ENCODE results near the gene CDO1.

CDO1 gene

DNA sequence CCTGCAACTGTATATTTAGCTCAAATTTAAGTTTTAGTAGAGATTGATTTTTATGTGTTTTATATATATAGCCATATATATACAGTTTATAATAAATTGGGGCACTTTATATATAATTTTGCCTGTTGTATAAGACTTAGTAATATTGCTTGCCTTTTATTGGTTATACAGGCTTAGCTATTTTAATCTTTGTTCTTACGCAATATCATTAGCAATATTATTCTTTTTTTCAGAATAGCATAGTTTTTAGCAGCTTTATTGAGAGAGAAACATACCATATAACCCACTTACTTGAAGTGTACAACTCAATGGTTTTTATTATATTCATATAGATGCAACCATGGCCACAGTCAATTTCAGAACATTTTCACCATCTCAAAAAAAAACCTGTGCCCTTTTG, 28.0 kb downstream of the CDO1 start:
- Histone ChIP-seq H3K4me3 (ENCODE audit: low read depth, low read length, poor library complexity, severe bottlenecking) (no peak overlapping the region), H3K27me3 (ENCODE audit: insufficient read depth, low read length) (no peaks in the 10 kb centered on the region), H3K4me2 (ENCODE audit: low read length) (no peak overlapping the region), H4K20me1 (ENCODE audit: insufficient read depth, low read length) (no peaks in the 10 kb centered on the region), H2AFZ (ENCODE audit: low read length) (no peak overlapping the region), H3K9me3 (ENCODE audit: low read length) (no peaks in the 10 kb centered on the region), H3K9ac (ENCODE audit: low read length) (no peak overlapping the region), H3K27ac (ENCODE audit: low read depth, low read length, poor library complexity, severe bottlenecking) (no peak overlapping the region), H3K79me2 (ENCODE audit: insufficient read depth, low read length) (no peaks in the 10 kb centered on the region), H3F3A (ENCODE audit: insufficient read depth, low read length) (no peaks in the 10 kb centered on the region), H3K4me1 (ENCODE audit: insufficient read depth, low read length, severe bottlenecking) (no peaks in the 10 kb centered on the region), H3K36me3 (ENCODE audit: insufficient read depth, low read length) (no peaks in the 10 kb centered on the region), H3K9me2 (ENCODE audit: low read depth, low read length) (no peaks in the 10 kb centered on the region)
- no peak for TF ChIP-seq EZH2 (IDR thresholded peaks at IDR 0.05; ENCODE audit: borderline replicate concordance, low read length)
- TF ChIP-seq, protein P1, sequence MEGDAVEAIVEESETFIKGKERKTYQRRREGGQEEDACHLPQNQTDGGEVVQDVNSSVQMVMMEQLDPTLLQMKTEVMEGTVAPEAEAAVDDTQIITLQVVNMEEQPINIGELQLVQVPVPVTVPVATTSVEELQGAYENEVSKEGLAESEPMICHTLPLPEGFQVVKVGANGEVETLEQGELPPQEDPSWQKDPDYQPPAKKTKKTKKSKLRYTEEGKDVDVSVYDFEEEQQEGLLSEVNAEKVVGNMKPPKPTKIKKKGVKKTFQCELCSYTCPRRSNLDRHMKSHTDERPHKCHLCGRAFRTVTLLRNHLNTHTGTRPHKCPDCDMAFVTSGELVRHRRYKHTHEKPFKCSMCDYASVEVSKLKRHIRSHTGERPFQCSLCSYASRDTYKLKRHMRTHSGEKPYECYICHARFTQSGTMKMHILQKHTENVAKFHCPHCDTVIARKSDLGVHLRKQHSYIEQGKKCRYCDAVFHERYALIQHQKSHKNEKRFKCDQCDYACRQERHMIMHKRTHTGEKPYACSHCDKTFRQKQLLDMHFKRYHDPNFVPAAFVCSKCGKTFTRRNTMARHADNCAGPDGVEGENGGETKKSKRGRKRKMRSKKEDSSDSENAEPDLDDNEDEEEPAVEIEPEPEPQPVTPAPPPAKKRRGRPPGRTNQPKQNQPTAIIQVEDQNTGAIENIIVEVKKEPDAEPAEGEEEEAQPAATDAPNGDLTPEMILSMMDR (IDR thresholded peaks at IDR 0.05; ENCODE audit: low read length): no peak

DNA sequence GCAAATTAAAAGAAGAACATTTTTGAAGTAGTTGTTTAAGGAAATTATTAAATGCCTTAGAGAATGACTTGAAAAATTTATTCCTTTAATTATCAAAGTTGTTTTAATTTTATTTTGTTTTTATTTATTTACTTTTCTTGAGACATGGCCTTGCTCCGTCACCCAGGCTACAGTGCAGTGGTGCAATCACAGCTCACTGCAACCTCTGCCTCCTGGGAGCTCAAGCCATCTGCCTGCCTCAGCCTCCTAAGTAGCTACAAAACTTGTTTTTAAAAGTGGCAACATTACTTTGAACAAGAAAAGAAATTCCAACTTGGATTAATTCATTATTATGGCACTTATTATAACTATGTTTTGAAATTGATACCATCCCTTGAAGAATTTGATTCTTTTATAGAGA, 29.0 kb downstream of the CDO1 start:
- no peak for TF ChIP-seq EZH2 (IDR thresholded peaks at IDR 0.05; ENCODE audit: borderline replicate concordance, low read length)
- TF ChIP-seq, protein P1 (IDR thresholded peaks at IDR 0.05; ENCODE audit: low read length): no peak

GRCh38 chr5:115785381-115786065, 30.9 kb downstream of the CDO1 start:
- Histone ChIP-seq H3K9ac (ENCODE audit: low read length) (no peak overlapping the region), H2AFZ (ENCODE audit: low read length) (no peak overlapping the region), H3K36me3 (ENCODE audit: insufficient read depth, low read length) (no peaks in the 10 kb centered on the region), H3K79me2 (ENCODE audit: insufficient read depth, low read length) (no peaks in the 10 kb centered on the region), H3K27ac (ENCODE audit: low read depth, low read length, poor library complexity, severe bottlenecking) (no peak overlapping the region), H3F3A (ENCODE audit: insufficient read depth, low read length) (no peaks in the 10 kb centered on the region), H3K4me3 (ENCODE audit: low read depth, low read length, poor library complexity, severe bottlenecking) (no peak overlapping the region), H3K4me1 (ENCODE audit: insufficient read depth, low read length, severe bottlenecking) (no peaks in the 10 kb centered on the region), H3K27me3 (ENCODE audit: insufficient read depth, low read length) (no peaks in the 10 kb centered on the region), H3K9me2 (ENCODE audit: low read depth, low read length) (no peaks in the 10 kb centered on the region), H3K9me3 (ENCODE audit: low read length) (no peaks in the 10 kb centered on the region), H4K20me1 (ENCODE audit: insufficient read depth, low read length) (no peaks in the 10 kb centered on the region), H3K4me2 (ENCODE audit: low read length) (no peak overlapping the region)
- no peak for TF ChIP-seq EZH2 (IDR thresholded peaks at IDR 0.05; ENCODE audit: borderline replicate concordance, low read length)
- TF ChIP-seq, protein P1 (IDR thresholded peaks at IDR 0.05; ENCODE audit: low read length): no peak

More for the DNA sequence above, 29.0 kb downstream of the CDO1 start:
- no peaks in the 10 kb centered on the region for H3K9me3 ChIP-seq (ENCODE audit: low read length)
- H3K4me1 ChIP-seq (ENCODE audit: insufficient read depth, low read length, severe bottlenecking): no peaks in the 10 kb centered on the region
- no peak overlapping the region for H2AFZ ChIP-seq (ENCODE audit: low read length)
- H3K4me3 ChIP-seq (ENCODE audit: low read depth, low read length, poor library complexity, severe bottlenecking): no peak overlapping the region
- H3K9me2 ChIP-seq (ENCODE audit: low read depth, low read length): no peaks in the 10 kb centered on the region
- H3K9ac ChIP-seq (ENCODE audit: low read length): no peak overlapping the region
- no peaks in the 10 kb centered on the region for H4K20me1 ChIP-seq (ENCODE audit: insufficient read depth, low read length)
- H3K36me3 ChIP-seq (ENCODE audit: insufficient read depth, low read length): no peaks in the 10 kb centered on the region
- H3K4me2 ChIP-seq (ENCODE audit: low read length): no peak overlapping the region
- no peaks in the 10 kb centered on the region for H3K27me3 ChIP-seq (ENCODE audit: insufficient read depth, low read length)
- H3K27ac ChIP-seq (ENCODE audit: low read depth, low read length, poor library complexity, severe bottlenecking): no peak overlapping the region
- H3F3A ChIP-seq (ENCODE audit: insufficient read depth, low read length): no peaks in the 10 kb centered on the region
- no peaks in the 10 kb centered on the region for H3K79me2 ChIP-seq (ENCODE audit: insufficient read depth, low read length)
